ENCODE results near the gene STKLD1.

The STKLD1 gene

DNA sequence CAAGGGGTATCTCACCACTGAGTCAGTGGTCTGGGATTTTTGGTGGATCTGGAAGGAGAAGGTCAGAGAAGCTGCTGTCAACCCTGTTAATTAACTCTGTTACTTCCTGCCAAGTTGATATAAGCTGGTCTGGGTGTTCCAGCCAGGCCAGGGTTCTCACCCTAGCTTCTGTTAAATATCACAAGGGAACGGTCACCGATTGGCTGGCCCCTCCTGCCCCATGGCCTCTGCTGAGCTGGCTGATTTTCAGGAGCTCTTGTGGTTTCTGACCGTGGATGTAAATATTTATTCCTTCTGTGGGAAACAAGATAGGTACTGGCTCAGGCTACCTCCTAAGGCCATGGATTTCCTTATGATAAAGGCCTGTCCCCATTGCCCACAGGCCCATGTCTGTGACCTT, 47.0 kb downstream of the STKLD1 start:
- no peak overlapping the region for H3K27ac ChIP-seq
- no peaks in the 10 kb centered on the region for H3K27me3 ChIP-seq (ENCODE audit: insufficient read depth, low read depth, severe bottlenecking)
- no peaks in the 10 kb centered on the region for H3K9me3 ChIP-seq (ENCODE audit: severe bottlenecking)
- TF ChIP-seq, protein P1, sequence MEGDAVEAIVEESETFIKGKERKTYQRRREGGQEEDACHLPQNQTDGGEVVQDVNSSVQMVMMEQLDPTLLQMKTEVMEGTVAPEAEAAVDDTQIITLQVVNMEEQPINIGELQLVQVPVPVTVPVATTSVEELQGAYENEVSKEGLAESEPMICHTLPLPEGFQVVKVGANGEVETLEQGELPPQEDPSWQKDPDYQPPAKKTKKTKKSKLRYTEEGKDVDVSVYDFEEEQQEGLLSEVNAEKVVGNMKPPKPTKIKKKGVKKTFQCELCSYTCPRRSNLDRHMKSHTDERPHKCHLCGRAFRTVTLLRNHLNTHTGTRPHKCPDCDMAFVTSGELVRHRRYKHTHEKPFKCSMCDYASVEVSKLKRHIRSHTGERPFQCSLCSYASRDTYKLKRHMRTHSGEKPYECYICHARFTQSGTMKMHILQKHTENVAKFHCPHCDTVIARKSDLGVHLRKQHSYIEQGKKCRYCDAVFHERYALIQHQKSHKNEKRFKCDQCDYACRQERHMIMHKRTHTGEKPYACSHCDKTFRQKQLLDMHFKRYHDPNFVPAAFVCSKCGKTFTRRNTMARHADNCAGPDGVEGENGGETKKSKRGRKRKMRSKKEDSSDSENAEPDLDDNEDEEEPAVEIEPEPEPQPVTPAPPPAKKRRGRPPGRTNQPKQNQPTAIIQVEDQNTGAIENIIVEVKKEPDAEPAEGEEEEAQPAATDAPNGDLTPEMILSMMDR (IDR thresholded peaks at IDR 0.05; ENCODE audit: low read depth, low read length): no peak
- H3K4me3 ChIP-seq (ENCODE audit: low read depth, low read length): no peak overlapping the region
- H3K36me3 ChIP-seq: no peaks in the 10 kb centered on the region
- no peak for DNase-seq

GRCh38 chr9:133424187-133424586, 48.0 kb downstream of the STKLD1 start:
- Histone ChIP-seq H3K27ac (no peak overlapping the region), H3K9me3 (ENCODE audit: severe bottlenecking) (no peaks in the 10 kb centered on the region), H3K4me3 (ENCODE audit: low read depth, low read length) (no peak overlapping the region), H3K36me3 (no peaks in the 10 kb centered on the region), H3K27me3 (ENCODE audit: insufficient read depth, low read depth, severe bottlenecking) (no peaks in the 10 kb centered on the region)
- TF ChIP-seq, protein P1 (IDR thresholded peaks at IDR 0.05; ENCODE audit: low read depth, low read length): no peak
- DNase-seq: no peak

DNA sequence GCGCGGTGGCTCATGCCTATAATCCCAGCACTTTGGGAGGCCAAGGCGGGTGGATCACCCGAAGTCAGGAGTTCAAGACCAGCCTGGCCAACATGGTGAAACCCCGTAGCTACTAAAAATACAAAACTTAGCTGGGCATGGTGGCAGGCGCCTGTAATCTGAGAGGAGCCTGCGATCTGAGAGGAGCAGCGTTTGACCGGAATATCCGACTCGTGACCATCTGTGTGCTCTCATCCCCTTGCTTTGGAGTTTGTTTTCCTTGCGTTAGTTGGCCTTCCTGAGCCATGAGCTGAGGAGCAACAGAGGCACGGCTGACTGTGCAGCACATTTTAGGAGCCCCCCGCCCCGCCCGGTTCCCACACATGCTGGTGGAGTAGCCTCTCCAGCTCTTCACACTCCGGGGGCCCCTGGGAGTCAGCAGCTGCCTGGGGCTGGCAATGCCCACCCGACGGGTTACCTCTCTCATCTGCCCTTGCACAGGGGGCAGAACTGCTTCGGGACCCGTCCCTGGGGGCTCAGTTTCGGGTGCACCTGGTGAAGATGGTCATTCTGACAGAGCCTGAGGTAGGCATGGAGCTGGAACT, 49.0 kb downstream of the STKLD1 start:
- Histone ChIP-seq H3K27me3 (ENCODE audit: insufficient read depth, low read depth, severe bottlenecking) (no peaks in the 10 kb centered on the region), H3K9me3 (ENCODE audit: severe bottlenecking) (no peaks in the 10 kb centered on the region), H3K36me3 (no peaks in the 10 kb centered on the region), H3K27ac (no peak overlapping the region), H3K4me3 (ENCODE audit: low read depth, low read length) (no peak overlapping the region)
- DNase-seq: no peak
- TF ChIP-seq, protein P1 (IDR thresholded peaks at IDR 0.05; ENCODE audit: low read depth, low read length): no peak

DNA sequence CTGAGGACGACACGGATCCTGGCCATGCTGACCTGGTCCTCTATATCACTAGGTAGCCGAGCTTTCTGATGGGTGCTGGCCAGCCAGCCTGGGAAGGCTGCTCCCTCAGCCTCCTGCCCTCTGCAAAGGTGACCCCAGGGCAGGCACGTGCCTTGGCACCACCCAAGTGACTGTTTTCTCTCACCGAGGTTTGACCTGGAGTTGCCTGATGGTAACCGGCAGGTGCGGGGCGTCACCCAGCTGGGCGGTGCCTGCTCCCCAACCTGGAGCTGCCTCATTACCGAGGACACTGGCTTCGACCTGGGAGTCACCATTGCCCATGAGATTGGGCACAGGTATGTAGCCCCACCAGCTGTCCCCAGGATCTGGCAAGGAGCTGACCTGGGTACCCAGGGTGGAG, 49.8 kb downstream of the STKLD1 start:
- no peaks in the 10 kb centered on the region for H3K9me3 ChIP-seq (ENCODE audit: severe bottlenecking)
- H3K36me3 ChIP-seq: no peaks in the 10 kb centered on the region
- no peaks in the 10 kb centered on the region for H3K27me3 ChIP-seq (ENCODE audit: insufficient read depth, low read depth, severe bottlenecking)
- TF ChIP-seq, protein P1 (IDR thresholded peaks at IDR 0.05; ENCODE audit: low read depth, low read length): no peak
- no peak for DNase-seq
- H3K27ac ChIP-seq: no peak overlapping the region
- H3K4me3 ChIP-seq (ENCODE audit: low read depth, low read length): no peak overlapping the region

DNA sequence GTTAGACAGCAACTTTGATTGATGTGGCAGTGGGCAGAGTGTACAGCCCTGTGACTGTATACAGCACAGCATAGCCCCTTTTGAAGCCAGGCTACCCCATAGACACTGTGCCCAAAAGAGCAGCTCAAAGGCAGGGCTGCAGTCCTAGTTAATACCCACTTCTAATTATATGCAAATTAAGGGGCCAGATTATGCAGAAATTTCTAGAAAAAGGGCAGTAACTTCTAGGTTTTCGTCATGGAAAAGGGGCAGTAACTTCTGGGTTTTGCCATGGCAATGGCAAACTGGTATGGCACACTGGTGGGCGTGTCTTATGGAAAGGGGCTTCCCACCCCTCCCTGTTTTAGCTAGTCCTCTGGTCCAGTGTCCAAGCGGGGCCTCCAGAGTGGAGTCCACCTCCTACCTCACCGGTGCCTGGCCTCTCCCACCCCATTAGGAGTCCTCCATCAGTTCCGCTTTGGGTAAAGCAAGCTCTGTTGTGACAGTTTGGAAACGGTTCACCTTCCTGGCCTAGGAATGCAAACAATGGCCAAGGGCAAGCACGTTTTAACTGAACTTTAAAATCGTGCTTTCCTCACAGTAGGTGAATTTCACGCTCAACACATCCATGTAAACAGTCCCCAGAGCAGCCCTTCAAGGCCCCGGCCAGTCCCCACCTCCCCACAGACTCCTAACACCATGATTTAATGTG, 51.6 kb downstream of the STKLD1 start:
- H3K27me3 ChIP-seq (ENCODE audit: insufficient read depth, low read depth, severe bottlenecking): no peaks in the 10 kb centered on the region
- no peak overlapping the region for H3K27ac ChIP-seq
- DNase-seq: no peak
- no peak overlapping the region for H3K4me3 ChIP-seq (ENCODE audit: low read depth, low read length)
- no peaks in the 10 kb centered on the region for H3K9me3 ChIP-seq (ENCODE audit: severe bottlenecking)
- TF ChIP-seq, protein P1 (IDR thresholded peaks at IDR 0.05; ENCODE audit: low read depth, low read length): no peak
- no peaks in the 10 kb centered on the region for H3K36me3 ChIP-seq

Data from WERI-Rb-1 (cell line).